SH-SY5Y (cell line): Measurements from ENCODE around the gene TAF9B.

Experiments
- GATA2 ChIP-seq: IDR thresholded peaks from 2 replicates; pipeline ENCODE4 v1.6.1; 2011; ENCODE audit warnings: mild to moderate bottlenecking, low read depth, low read length
- GATA3 ChIP-seq: IDR thresholded peaks from 2 replicates; pipeline ENCODE4 v1.6.1; 2011; ENCODE audit warnings: low read depth, mild to moderate bottlenecking, low read length, moderate library complexity

GRCh38 chrX:78125148-78125547, 14.3 kb downstream of the TAF9B start:
- TF ChIP-seq GATA3 (no peak), GATA2 (no peak)
